Osteoblast (primary cell): ENCODE results near the gene DGKI. TPM values are rescaled to one million over a fixed set of nuclear protein-coding genes. Genes with fewer than 3 reads are reported as not detected.

Experiments used
- DNase-seq: peaks from one replicate; pipeline ENCODE4 v3.0.0; 2011; ENCODE audit warnings: low spot score, mixed read lengths; ENCODE audit not compliant: insufficient read length; ENCODE audit errors: missing footprints
- H2AFZ ChIP-seq: 2 replicates; pipeline ENCODE4 v1.6.0; 2011; ENCODE audit warnings: mild to moderate bottlenecking, low read length
- H3K27ac ChIP-seq: 2 replicates; pipeline ENCODE4 v1.5.1; 2011; ENCODE audit warnings: mild to moderate bottlenecking, low read depth, low read length, moderate library complexity
- H3K27me3 ChIP-seq: 2 replicates; pipeline ENCODE4 v1.6.0; 2012; ENCODE audit warnings: mild to moderate bottlenecking, control low read depth, inconsistent platforms, low read length, moderate library complexity; ENCODE audit not compliant: insufficient read depth
- H3K36me3 ChIP-seq: 2 replicates; pipeline ENCODE4 v1.5.1; 2011; ENCODE audit warnings: mild to moderate bottlenecking, low read length, control low read depth, moderate library complexity; ENCODE audit not compliant: insufficient read depth
- H3K4me1 ChIP-seq: 2 replicates; pipeline ENCODE4 v1.5.1; 2011; ENCODE audit warnings: mild to moderate bottlenecking, low read length, control low read depth, moderate library complexity; ENCODE audit not compliant: insufficient read depth
- H3K4me2 ChIP-seq: 2 replicates; pipeline ENCODE4 v1.6.0; 2011; ENCODE audit warnings: mild to moderate bottlenecking, low read length; ENCODE audit not compliant: insufficient read depth
- H3K4me3 ChIP-seq: fragments of 200-600 bp; sonication (generic); 3 replicates; pipeline ENCODE4 v1.5.1; 2012; ENCODE audit warnings: mild to moderate bottlenecking, low read length, inconsistent platforms; ENCODE audit not compliant: insufficient read depth
- H3K79me2 ChIP-seq: 2 replicates; pipeline ENCODE4 v1.6.0; 2012; ENCODE audit warnings: mild to moderate bottlenecking, low read length, control low read depth, inconsistent platforms; ENCODE audit not compliant: insufficient read depth
- H3K9me3 ChIP-seq: 2 replicates; pipeline ENCODE4 v1.5.1; 2011; ENCODE audit warnings: low read depth, low read length, control low read depth
- H4K20me1 ChIP-seq: 2 replicates; pipeline ENCODE4 v1.6.0; 2012; ENCODE audit warnings: mild to moderate bottlenecking, low read length, control low read depth; ENCODE audit not compliant: insufficient read depth
- CTCF ChIP-seq: IDR thresholded peaks from 2 replicates; pipeline ENCODE4 v1.5.1; 2011; ENCODE audit warnings: mild to moderate bottlenecking, low read depth, low read length, moderate library complexity; ENCODE audit errors: extremely low read depth
- total RNA-seq: library from RNA; depleted of rRNA; stranded (reverse); fragments of >200 nt; gene quantifications from 2 replicates; pipeline ENCODE4 v1.2.3, GENCODE V29; 2012

Gene DGKI
- total RNA-seq, 1 donor: 19.2 TPM

- DNase-seq: peak; percentile 49
- TF ChIP-seq CTCF: no peak
- peak overlapping the region; percentile 90 for H3K27ac ChIP-seq
- H3K36me3 ChIP-seq: peaks cover 9% of the 10 kb centered on the region
- no peaks in the 10 kb centered on the region for H3K27me3 ChIP-seq
- H3K9me3 ChIP-seq: no peaks in the 10 kb centered on the region
- H3K4me1 ChIP-seq: peaks cover 22% of the 10 kb centered on the region
- H2AFZ ChIP-seq: peak overlapping the region; percentile 53
- peak overlapping the region; percentile 19 for H3K4me2 ChIP-seq
- H3K79me2 ChIP-seq: no peaks in the 10 kb centered on the region
- H4K20me1 ChIP-seq: no peaks in the 10 kb centered on the region
- no peak overlapping the region for H3K4me3 ChIP-seq
These were observed 266.7 kb downstream of the DGKI start for GRCh38 chr7:137579913-137580640.

GRCh38 chr7:137578541-137578940, 268.2 kb downstream of the DGKI start:
- Histone ChIP-seq H3K27me3 (no peaks in the 10 kb centered on the region), H3K4me2 (no peak overlapping the region), H2AFZ (no peak overlapping the region)

GRCh38 chr7:137577184-137577583, 269.6 kb downstream of the DGKI start:
- H3K4me1 ChIP-seq: peaks cover 22% of the 10 kb centered on the region

More at GRCh38 chr7:137578541-137578940, 268.2 kb downstream of the DGKI start:
- no peaks in the 10 kb centered on the region for H4K20me1 ChIP-seq
- no peak for TF ChIP-seq CTCF
- no peak overlapping the region for H3K27ac ChIP-seq
- H3K79me2 ChIP-seq: no peaks in the 10 kb centered on the region
- no peaks in the 10 kb centered on the region for H3K9me3 ChIP-seq
- peaks cover 9% of the 10 kb centered on the region for H3K36me3 ChIP-seq
- no peak for DNase-seq
- peaks cover 22% of the 10 kb centered on the region for H3K4me1 ChIP-seq
- H3K4me3 ChIP-seq: no peak overlapping the region

More at GRCh38 chr7:137577184-137577583, 269.6 kb downstream of the DGKI start:
- H4K20me1 ChIP-seq: no peaks in the 10 kb centered on the region
- no peaks in the 10 kb centered on the region for H3K79me2 ChIP-seq
- no peak overlapping the region for H3K27ac ChIP-seq
- H3K9me3 ChIP-seq: no peaks in the 10 kb centered on the region
- TF ChIP-seq CTCF: no peak
- DNase-seq: no peak
- peaks cover 9% of the 10 kb centered on the region for H3K36me3 ChIP-seq
- H3K4me2 ChIP-seq: no peak overlapping the region
- no peaks in the 10 kb centered on the region for H3K27me3 ChIP-seq
- H3K4me3 ChIP-seq: no peak overlapping the region
- H2AFZ ChIP-seq: no peak overlapping the region
